Suprapubic skin (tissue), 4 donors: ENCODE data around the gene MBLAC1. TPM values are rescaled to one million over a fixed set of nuclear protein-coding genes. Genes with fewer than 3 reads are reported as not detected.

ENCODE experiments used
- DNase-seq, 2 donors: peaks; one replicate each; pipeline ENCODE4 v3.0.0-alpha.2; 2019; ENCODE audit warnings: low spot score in 2 of 2
- H3K27ac ChIP-seq: fragments of 200-600 bp; sonication (generic); one replicate; pipeline ENCODE4 v1.5.1; 2019
- H3K27me3 ChIP-seq: fragments of 200-600 bp; sonication (generic); one replicate; pipeline ENCODE4 v1.5.1; 2019
- H3K36me3 ChIP-seq: fragments of 200-600 bp; sonication (generic); one replicate; pipeline ENCODE4 v1.5.1; 2019
- H3K4me1 ChIP-seq: fragments of 200-600 bp; sonication (generic); one replicate; pipeline ENCODE4 v1.5.1; 2019
- H3K4me3 ChIP-seq: fragments of 200-600 bp; sonication (generic); one replicate; pipeline ENCODE4 v1.5.1; 2019; ENCODE audit warnings: mild to moderate bottlenecking
- H3K9me3 ChIP-seq: fragments of 200-600 bp; sonication (generic); one replicate; pipeline ENCODE4 v1.5.1; 2019
- CTCF ChIP-seq, 2 donors: fragments of 200-600 bp in 1 of 2; fragments of 450-650 bp in 1 of 2; sonication (generic) in 1 of 2; IDR thresholded peaks; one replicate each; pipeline ENCODE4 v1.5.1; 2016 to 2019; ENCODE audit warnings: antibody characterized with exemption in 2 of 2, mild to moderate bottlenecking in 1 of 2, moderate library complexity in 1 of 2
- EP300 ChIP-seq: sonication (generic); formaldehyde crosslinking; IDR thresholded peaks from one replicate; pipeline ENCODE4 v1.6.1; 2017; ENCODE audit warnings: antibody characterized with exemption
- POLR2A ChIP-seq, 2 donors: fragments of 450-650 bp; IDR thresholded peaks; one replicate each; pipeline ENCODE4 v1.6.1; 2017; ENCODE audit warnings: antibody characterized with exemption in 2 of 2, mild to moderate bottlenecking in 2 of 2, moderate library complexity in 2 of 2
- POLR2AphosphoS5 ChIP-seq, 3 donors: sonication (generic); formaldehyde crosslinking; IDR thresholded peaks; one replicate each; pipeline ENCODE4 v1.6.1; 2017; ENCODE audit warnings: antibody characterized with exemption in 3 of 3
- WGBS: methylation state at CpG from one replicate; pipeline ENCODE4 v1.1.5; 2018; 5-methylcytosine and 5-hydroxymethylcytosine counted together
- total RNA-seq, 4 donors: library from RNA; depleted of rRNA; stranded (reverse); fragments of >200 nt; gene quantifications; one replicate each; pipeline ENCODE4 v1.1.0, GENCODE V29; 2016

Gene MBLAC1
- total RNA-seq, 4 donors from 2014 or later: 2.6 to 6.2 (median 3.6) TPM

- 1% methylated on average over 11 of the region's 11 CpGs for WGBS
- H3K4me1 ChIP-seq: peaks cover 58% of the 10 kb centered on the region
These were observed 41.2 kb downstream of the MBLAC1 start for GRCh38 chr7:100167912-100168323.

GRCh38 chr7:100169147-100169850 is 42.5 kb downstream of the MBLAC1 start:
- Histone ChIP-seq H3K9me3 (no peaks in the 10 kb centered on the region), H3K27ac (peak overlapping the region; percentile 73), H3K4me1 (peaks cover 47% of the 10 kb centered on the region), H3K27me3 (peaks cover 7% of the 10 kb centered on the region), H3K36me3 (no peaks in the 10 kb centered on the region), H3K4me3 (no peak overlapping the region)
- no peak for DNase-seq
- 88% methylated on average over 11 of the region's 11 CpGs for WGBS
- TF ChIP-seq CTCF (IDR thresholded peaks at IDR 0.05) (no peak), POLR2A (IDR thresholded peaks at IDR 0.05) (no peak), EP300 (no peak), POLR2AphosphoS5 (IDR thresholded peaks at IDR 0.05) (no peak)

More at GRCh38 chr7:100167912-100168323, 41.2 kb downstream of the MBLAC1 start:
- H3K27ac ChIP-seq: peak overlapping the region; percentile 73
- H3K4me3 ChIP-seq: peak overlapping the region; percentile 57
- TF ChIP-seq POLR2A (IDR thresholded peaks at IDR 0.05) (no peak), CTCF (IDR thresholded peaks at IDR 0.05) (no peak), POLR2AphosphoS5 (IDR thresholded peaks at IDR 0.05) (no peak), EP300 (no peak)
- no peaks in the 10 kb centered on the region for H3K9me3 ChIP-seq
- H3K36me3 ChIP-seq: no peaks in the 10 kb centered on the region
- no peak for DNase-seq
- H3K27me3 ChIP-seq: peaks cover 7% of the 10 kb centered on the region

GRCh38 chr7:100170101-100170897 is 43.5 kb downstream of the MBLAC1 start:
- Histone ChIP-seq H3K36me3 (no peaks in the 10 kb centered on the region), H3K4me3 (no peak overlapping the region), H3K27me3 (peaks cover 7% of the 10 kb centered on the region), H3K4me1 (peaks cover 47% of the 10 kb centered on the region), H3K27ac (no peak overlapping the region), H3K9me3 (no peaks in the 10 kb centered on the region)
- TF ChIP-seq POLR2A (IDR thresholded peaks at IDR 0.05) (no peak), POLR2AphosphoS5 (IDR thresholded peaks at IDR 0.05) (no peak), CTCF (IDR thresholded peaks at IDR 0.05) (no peak), EP300 (no peak)
- WGBS: 88% methylated on average over 11 of the region's 11 CpGs
- DNase-seq: peak in 1 of 2 donors; percentile 41

- DNase-seq: no peak
- Histone ChIP-seq H3K36me3 (no peaks in the 10 kb centered on the region), H3K27me3 (peaks cover 7% of the 10 kb centered on the region), H3K4me1 (peaks cover 43% of the 10 kb centered on the region), H3K27ac (no peak overlapping the region), H3K4me3 (peak overlapping the region; percentile 61), H3K9me3 (no peaks in the 10 kb centered on the region)
- TF ChIP-seq CTCF (IDR thresholded peaks at IDR 0.05): no peak
- no peak for TF ChIP-seq POLR2A (IDR thresholded peaks at IDR 0.05)
- no peak for TF ChIP-seq POLR2AphosphoS5 (IDR thresholded peaks at IDR 0.05)
- no peak for TF ChIP-seq EP300
- 20% methylated on average over 12 of the region's 61 CpGs for WGBS
These were observed 44.4 kb downstream of the MBLAC1 start for GRCh38 chr7:100171087-100171681.

- Histone ChIP-seq H3K36me3 (no peaks in the 10 kb centered on the region), H3K4me3 (peak overlapping the region; percentile 61), H3K27ac (no peak overlapping the region), H3K27me3 (peaks cover 7% of the 10 kb centered on the region), H3K4me1 (peaks cover 43% of the 10 kb centered on the region), H3K9me3 (no peaks in the 10 kb centered on the region)
- WGBS: 28% methylated on average over 8 of the region's 22 CpGs
- DNase-seq: peak in 1 of 2 donors; percentile 64
- TF ChIP-seq EP300 (no peak), POLR2AphosphoS5 (IDR thresholded peaks at IDR 0.05) (no peak), POLR2A (IDR thresholded peaks at IDR 0.05) (no peak), CTCF (IDR thresholded peaks at IDR 0.05) (no peak)
These were observed 45.1 kb downstream of the MBLAC1 start for GRCh38 chr7:100171840-100172239.
